H9 (cell line): ENCODE measurements around the gene CTXN1. TPM values are rescaled to one million over a fixed set of nuclear protein-coding genes. Genes with fewer than 3 reads are reported as not detected.

Experiments
- DNase-seq: peaks from one replicate; pipeline ENCODE4 v3.0.0-alpha.2; 2017
- H2AFZ ChIP-seq: one replicate; pipeline ENCODE4 v1.6.1; 2013; ENCODE audit warnings: mild to moderate bottlenecking, low read length, control low read depth, moderate library complexity
- H2AK5ac ChIP-seq: 2 replicates; pipeline ENCODE4 v1.6.1; 2013; ENCODE audit warnings: low read length, control low read depth, mixed read lengths; ENCODE audit not compliant: insufficient read length
- H2BK120ac ChIP-seq: one replicate; pipeline ENCODE4 v1.6.1; 2013; ENCODE audit warnings: low read depth, mild to moderate bottlenecking, low read length, control low read depth, inconsistent platforms; ENCODE audit not compliant: poor library complexity, severe bottlenecking
- H2BK12ac ChIP-seq: 2 replicates; pipeline ENCODE4 v1.6.1; 2013; ENCODE audit warnings: low read length, control low read depth, mixed read lengths, low read depth; ENCODE audit not compliant: insufficient read length
- H2BK15ac ChIP-seq: 2 replicates; pipeline ENCODE4 v1.6.1; 2013; ENCODE audit warnings: low read depth, low read length, control low read depth
- H2BK20ac ChIP-seq: one replicate; pipeline ENCODE4 v1.6.1; 2013; ENCODE audit warnings: low read depth, mild to moderate bottlenecking, low read length, control low read depth, inconsistent platforms; ENCODE audit not compliant: poor library complexity, severe bottlenecking
- H2BK5ac ChIP-seq: 2 replicates; pipeline ENCODE4 v1.6.1; 2013; ENCODE audit warnings: low read length, control low read depth, mixed read lengths; ENCODE audit not compliant: insufficient read length
- H3K14ac ChIP-seq: 2 replicates; pipeline ENCODE4 v1.6.1; 2013; ENCODE audit warnings: low read length, control low read depth; ENCODE audit not compliant: insufficient read depth
- H3K18ac ChIP-seq: 2 replicates; pipeline ENCODE4 v1.6.1; 2013; ENCODE audit warnings: low read depth, mild to moderate bottlenecking, mixed read lengths, low read length, control low read depth; ENCODE audit not compliant: insufficient read length
- H3K23ac ChIP-seq: 2 replicates; pipeline ENCODE4 v1.6.1; 2013; ENCODE audit warnings: low read length, control low read depth, mixed read lengths, low read depth; ENCODE audit not compliant: insufficient read length
- H3K23me2 ChIP-seq: 2 replicates; pipeline ENCODE4 v1.6.1; 2013; ENCODE audit warnings: low read depth, mild to moderate bottlenecking, mixed read lengths, low read length, control low read depth; ENCODE audit not compliant: insufficient read length, poor library complexity, severe bottlenecking
- H3K27ac ChIP-seq: 2 replicates; pipeline ENCODE4 v1.5.1; 2013; ENCODE audit warnings: low read length, control low read depth, mixed read lengths, low read depth; ENCODE audit not compliant: insufficient read length
- H3K27me3 ChIP-seq: 2 replicates; pipeline ENCODE4 v1.6.1; 2013; ENCODE audit warnings: low read length, control low read depth, inconsistent platforms; ENCODE audit not compliant: insufficient read depth
- H3K4ac ChIP-seq: 2 replicates; pipeline ENCODE4 v1.6.1; 2013; ENCODE audit warnings: low read depth, mild to moderate bottlenecking, control low read depth, inconsistent platforms, low read length, moderate library complexity
- H3K4me1 ChIP-seq: 2 replicates; pipeline ENCODE4 v1.6.1; 2013; ENCODE audit warnings: low read length, control low read depth, inconsistent platforms; ENCODE audit not compliant: insufficient read depth
- H3K4me2 ChIP-seq: 2 replicates; pipeline ENCODE4 v1.6.1; 2013; ENCODE audit warnings: low read length, control low read depth, mixed read lengths; ENCODE audit not compliant: insufficient read length, insufficient read depth
- H3K56ac ChIP-seq: 2 replicates; pipeline ENCODE4 v1.6.1; 2013; ENCODE audit warnings: low read depth, mild to moderate bottlenecking, mixed read lengths, low read length, control low read depth; ENCODE audit not compliant: insufficient read length
- H3K79me1 ChIP-seq: 2 replicates; pipeline ENCODE4 v1.6.1; 2013; ENCODE audit warnings: low read depth, mild to moderate bottlenecking, moderate library complexity, low read length, control low read depth, inconsistent platforms; ENCODE audit not compliant: insufficient read depth, poor library complexity, severe bottlenecking
- H3K79me2 ChIP-seq: 2 replicates; pipeline ENCODE4 v1.6.1; 2013; ENCODE audit warnings: low read length, control low read depth, inconsistent platforms; ENCODE audit not compliant: insufficient read depth
- H3K9ac ChIP-seq: 2 replicates; pipeline ENCODE4 v1.6.1; 2013; ENCODE audit warnings: low read length, control low read depth, mixed read lengths; ENCODE audit not compliant: insufficient read length; ENCODE audit errors: extremely low read depth
- H3K9me3 ChIP-seq: one replicate; pipeline ENCODE4 v1.6.1; 2013; ENCODE audit warnings: low read depth, low read length, inconsistent platforms; ENCODE audit not compliant: control insufficient read depth
- H3T11ph ChIP-seq: one replicate; pipeline ENCODE4 v1.6.1; 2013; ENCODE audit warnings: mild to moderate bottlenecking, low read length, control low read depth, inconsistent platforms
- H4K20me1 ChIP-seq: one replicate; pipeline ENCODE4 v1.6.1; 2013; ENCODE audit not compliant: control insufficient read depth, insufficient read length, insufficient read depth
- H4K5ac ChIP-seq: 2 replicates; pipeline ENCODE4 v1.6.1; 2013; ENCODE audit warnings: low read depth, mild to moderate bottlenecking, mixed read lengths, low read length, control low read depth; ENCODE audit not compliant: insufficient read length
- H4K8ac ChIP-seq: replicated peaks from 2 replicates; pipeline ENCODE4 v1.6.1; 2013; ENCODE audit warnings: low read length, control low read depth, mixed read lengths, low read depth; ENCODE audit not compliant: insufficient read length
- H4K91ac ChIP-seq: 2 replicates; pipeline ENCODE4 v1.6.1; 2013; ENCODE audit warnings: low read depth, mild to moderate bottlenecking, moderate library complexity, mixed read lengths, low read length, control low read depth; ENCODE audit not compliant: insufficient read length
- H3K27ac Mint-ChIP-seq, 3 experiments: 2 replicates in 2 of 3; 3 replicates in 1 of 3; pipeline ENCODE4 v1.8.0; 2020 to 2021; ENCODE audit warnings: mixed read lengths in 3 of 3, mild to moderate bottlenecking in 1 of 3, moderate library complexity in 1 of 3
- H3K27me3 Mint-ChIP-seq: 2 replicates; pipeline ENCODE4 v1.8.0; 2021; ENCODE audit warnings: low read depth, mild to moderate bottlenecking, moderate library complexity, mixed read lengths
- H3K36me3 Mint-ChIP-seq, 3 experiments: 2 replicates in 2 of 3; 3 replicates in 1 of 3; pipeline ENCODE4 v1.8.0; 2020 to 2021; ENCODE audit warnings: low read depth in 3 of 3, mixed read lengths in 3 of 3; ENCODE audit not compliant: insufficient read depth in 1 of 3
- H3K4me1 Mint-ChIP-seq, 2 experiments: 2 replicates each; pipeline ENCODE4 v1.8.0; 2020; ENCODE audit warnings: mixed read lengths in 2 of 2
- H3K4me3 Mint-ChIP-seq, 2 experiments: 2 replicates in 1 of 2; 3 replicates in 1 of 2; pipeline ENCODE4 v1.8.0; 2020 to 2021; ENCODE audit warnings: mild to moderate bottlenecking in 2 of 2, mixed read lengths in 2 of 2, moderate library complexity in 1 of 2
- H3K9me3 Mint-ChIP-seq, 2 experiments: 2 replicates in 1 of 2; 3 replicates in 1 of 2; pipeline ENCODE4 v1.8.0; 2020; ENCODE audit warnings: mild to moderate bottlenecking in 2 of 2, mixed read lengths in 2 of 2, moderate library complexity in 1 of 2
- CTCF ChIP-seq: fragments of 200-600 bp; sonication (generic); conservative IDR thresholded peaks from 3 replicates; pipeline ENCODE4 v1.8.0; 2021; ENCODE audit warnings: antibody characterized with exemption, mild to moderate bottlenecking
- WGBS: extraction: QIAGEN DNeasy Blood & Tissue Kit; methylation state at CpG from one replicate; pipeline ENCODE4 v1.1.7; 2013; ENCODE audit warnings: missing lambda C conversion rate, low lambda C conversion rate, mixed read lengths; ENCODE audit not compliant: insufficient read length; ENCODE audit errors: extremely low coverage; 5-methylcytosine and 5-hydroxymethylcytosine counted together
- total RNA-seq: library from RNA; stranded (reverse); gene quantifications from 2 replicates; pipeline ENCODE4 v1.2.1, GENCODE V29; 2021

CTXN1 gene
- total RNA-seq, 1 experiment from 2014 or later: 22.7 TPM

- Histone ChIP-seq H2BK5ac (no peak overlapping the region), H3K27ac (no peak overlapping the region), H3K9me3 (no peaks in the 10 kb centered on the region), H3K56ac (no peak overlapping the region), H2BK20ac (no peak overlapping the region), H3K14ac (no peak overlapping the region), H3K9ac (no peak overlapping the region), H3K27me3 (no peaks in the 10 kb centered on the region), H3T11ph (no peak overlapping the region), H3K4me1 (no peaks in the 10 kb centered on the region), H3K23me2 (no peaks in the 10 kb centered on the region), H2BK15ac (no peak overlapping the region), H3K4me2 (peak overlapping the region; percentile 66), H2AFZ (no peak overlapping the region), H3K79me2 (peaks cover 3% of the 10 kb centered on the region; the same call in 1 of the 2 replicates), H2AK5ac (no peak overlapping the region), H3K23ac (no peak overlapping the region), H4K20me1 (no peaks in the 10 kb centered on the region), H4K5ac (no peak overlapping the region), H3K79me1 (peaks cover 9% of the 10 kb centered on the region), H3K18ac (no peak overlapping the region), H2BK12ac (no peak overlapping the region), H2BK120ac (no peak overlapping the region), H4K91ac (no peak overlapping the region), H4K8ac (no peak overlapping the region), H3K4ac (no peak overlapping the region)
- Mint-ChIP-seq H3K4me3 (peak overlapping the region; percentile 90 to 96), H3K27me3 (no peaks in the 10 kb centered on the region; the same call in 1 of the 2 replicates), H3K36me3 (peaks cover 23 to 36% (median 34%) of the 10 kb centered on the region in 3 experiments), H3K4me1 (peaks cover 3 to 10% of the 10 kb centered on the region in 2 experiments; a peak in 2 of 4 replicates), H3K27ac (peak overlapping the region in 2 of 3 experiments; percentile 60 to 97; a peak in 2 of 7 replicates), H3K9me3 (peaks cover 0 to 2% of the 10 kb centered on the region in 2 experiments; a peak in 1 of 5 replicates)
- WGBS: no CpG with 5 or more reads among the region's 19 CpGs
- TF ChIP-seq CTCF: no peak
- no peak for DNase-seq
These were observed 16.1 kb upstream of the CTXN1 start for GRCh38 chr19:7941895-7942596.
